H1 (cell line): ENCODE measurements around the gene ABCA9.

ENCODE experiments used
- BACH1 ChIP-seq: IDR thresholded peaks from 2 replicates; pipeline ENCODE4 v1.6.1; 2012; ENCODE audit warnings: low read length, improper control_type of control experiment
- CBX5 ChIP-seq: fragments of 300-800, 300-1000 bp; sonication (generic); IDR thresholded peaks from 2 replicates; pipeline ENCODE4 v1.7.1; 2016; ENCODE audit warnings: antibody characterized with exemption, low read length, low read depth
- EP300 ChIP-seq, 2 experiments: IDR thresholded peaks; 1 replicate in 1 of 2; 2 replicates in 1 of 2; pipeline ENCODE4 v1.6.1; 2011 to 2012; ENCODE audit warnings: low read depth in 2 of 2, low read length in 2 of 2, mild to moderate bottlenecking in 2 of 2, borderline replicate concordance in 1 of 2, inconsistent platforms in 1 of 2, moderate library complexity in 1 of 2
- EZH2 ChIP-seq: fragments of 200-600 bp; sonication (generic); IDR thresholded peaks from 2 replicates; pipeline ENCODE4 v1.7.1; 2012; ENCODE audit warnings: low read depth, mild to moderate bottlenecking, moderate library complexity, low read length, inconsistent platforms; ENCODE audit not compliant: severe bottlenecking
- KDM1A ChIP-seq: fragments of 200-600, 300-600 bp; sonication (generic); IDR thresholded peaks from 2 replicates; pipeline ENCODE4 v1.7.1; 2016; ENCODE audit warnings: mild to moderate bottlenecking, low read length, borderline replicate concordance
- POLR2AphosphoS5 ChIP-seq: IDR thresholded peaks from 2 replicates; pipeline ENCODE4 v1.6.1; 2011; ENCODE audit warnings: low read depth, low read length
- RNF2 ChIP-seq: fragments of 200-900, 300-1000 bp; sonication (generic); IDR thresholded peaks from 2 replicates; pipeline ENCODE4 v1.7.1; 2016; ENCODE audit warnings: borderline replicate concordance, low read depth, mild to moderate bottlenecking, antibody characterized with exemption, low read length; ENCODE audit not compliant: poor library complexity, severe bottlenecking; ENCODE audit errors: missing control alignments
- TAF7 ChIP-seq: optimal IDR thresholded peaks from 2 replicates; pipeline ENCODE3; 2011; ENCODE audit warnings: low read depth, mild to moderate bottlenecking, inconsistent platforms, low read length, moderate library complexity, borderline replicate concordance
- TF ChIP-seq, protein P1 (sequence below): IDR thresholded peaks from 2 replicates; pipeline ENCODE4 v1.6.1; 2012; ENCODE audit warnings: inconsistent platforms
- TF ChIP-seq, protein P2 (sequence below), 3 experiments: IDR thresholded peaks; 1 replicate in 2 of 3; 2 replicates in 1 of 3; pipeline versions ENCODE4 v1.5.1 to v1.6.1; 2011; ENCODE audit warnings: low read length in 3 of 3, mild to moderate bottlenecking in 3 of 3, inconsistent platforms in 2 of 3, low read depth in 1 of 3, moderate library complexity in 1 of 3; ENCODE audit not compliant: insufficient read depth in 1 of 3; ENCODE audit errors: control extremely low read depth in 1 of 3

DNA sequence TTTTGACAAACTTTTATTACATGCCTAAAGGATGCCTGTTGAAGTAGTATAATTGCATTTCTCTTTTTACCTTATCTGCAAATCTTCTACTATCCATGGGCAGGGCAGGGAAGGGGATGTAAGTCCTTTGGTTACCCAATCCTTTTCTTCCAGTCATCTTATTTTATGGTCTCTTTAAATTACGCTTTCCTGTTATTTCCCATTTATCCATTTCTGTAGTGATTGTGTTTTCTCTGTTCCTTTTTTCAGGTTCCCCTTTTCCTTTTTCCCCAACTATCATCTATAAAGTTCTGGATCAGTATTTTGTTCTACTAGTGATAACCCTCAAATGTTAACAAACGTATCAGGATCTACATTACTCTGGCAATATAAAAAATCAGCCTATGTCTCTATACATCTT, 3.3 kb upstream of the ABCA9 start:
- TF ChIP-seq EZH2 = no peak
- no peak for TF ChIP-seq CBX5
- TF ChIP-seq, protein P1, sequence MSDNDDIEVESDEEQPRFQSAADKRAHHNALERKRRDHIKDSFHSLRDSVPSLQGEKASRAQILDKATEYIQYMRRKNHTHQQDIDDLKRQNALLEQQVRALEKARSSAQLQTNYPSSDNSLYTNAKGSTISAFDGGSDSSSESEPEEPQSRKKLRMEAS = no peak
- no peak for TF ChIP-seq RNF2
- TF ChIP-seq, protein P2, sequence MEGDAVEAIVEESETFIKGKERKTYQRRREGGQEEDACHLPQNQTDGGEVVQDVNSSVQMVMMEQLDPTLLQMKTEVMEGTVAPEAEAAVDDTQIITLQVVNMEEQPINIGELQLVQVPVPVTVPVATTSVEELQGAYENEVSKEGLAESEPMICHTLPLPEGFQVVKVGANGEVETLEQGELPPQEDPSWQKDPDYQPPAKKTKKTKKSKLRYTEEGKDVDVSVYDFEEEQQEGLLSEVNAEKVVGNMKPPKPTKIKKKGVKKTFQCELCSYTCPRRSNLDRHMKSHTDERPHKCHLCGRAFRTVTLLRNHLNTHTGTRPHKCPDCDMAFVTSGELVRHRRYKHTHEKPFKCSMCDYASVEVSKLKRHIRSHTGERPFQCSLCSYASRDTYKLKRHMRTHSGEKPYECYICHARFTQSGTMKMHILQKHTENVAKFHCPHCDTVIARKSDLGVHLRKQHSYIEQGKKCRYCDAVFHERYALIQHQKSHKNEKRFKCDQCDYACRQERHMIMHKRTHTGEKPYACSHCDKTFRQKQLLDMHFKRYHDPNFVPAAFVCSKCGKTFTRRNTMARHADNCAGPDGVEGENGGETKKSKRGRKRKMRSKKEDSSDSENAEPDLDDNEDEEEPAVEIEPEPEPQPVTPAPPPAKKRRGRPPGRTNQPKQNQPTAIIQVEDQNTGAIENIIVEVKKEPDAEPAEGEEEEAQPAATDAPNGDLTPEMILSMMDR (IDR thresholded peaks at IDR 0.05; ENCODE audit: control extremely low read depth in 1 of 3, insufficient read depth in 1 of 3, low read depth in 1 of 3, low read length in 3 of 3) = no peak
- TF ChIP-seq POLR2AphosphoS5 = no peak
- TF ChIP-seq TAF7 = no peak
- TF ChIP-seq EP300 (IDR thresholded peaks at IDR 0.05; ENCODE audit: borderline replicate concordance in 1 of 2, low read depth in 2 of 2, low read length in 2 of 2) = no peak
- no peak for TF ChIP-seq BACH1
- TF ChIP-seq KDM1A = no peak
